GM12892 (cell line): ENCODE measurements around the gene REXO2.

Source experiments
- POLR2A ChIP-seq: IDR thresholded peaks from 2 replicates; pipeline ENCODE4 v1.6.1; 2011; ENCODE audit warnings: low read depth, low read length, control low read depth
- POLR2AphosphoS5 ChIP-seq: IDR thresholded peaks from 2 replicates; pipeline ENCODE4 v1.6.1; 2011; ENCODE audit warnings: low read depth, low read length, control low read depth
- TAF1 ChIP-seq: IDR thresholded peaks from 2 replicates; pipeline ENCODE4 v1.6.1; 2011; ENCODE audit warnings: low read depth, mild to moderate bottlenecking, control low read depth, low read length, borderline replicate concordance

DNA sequence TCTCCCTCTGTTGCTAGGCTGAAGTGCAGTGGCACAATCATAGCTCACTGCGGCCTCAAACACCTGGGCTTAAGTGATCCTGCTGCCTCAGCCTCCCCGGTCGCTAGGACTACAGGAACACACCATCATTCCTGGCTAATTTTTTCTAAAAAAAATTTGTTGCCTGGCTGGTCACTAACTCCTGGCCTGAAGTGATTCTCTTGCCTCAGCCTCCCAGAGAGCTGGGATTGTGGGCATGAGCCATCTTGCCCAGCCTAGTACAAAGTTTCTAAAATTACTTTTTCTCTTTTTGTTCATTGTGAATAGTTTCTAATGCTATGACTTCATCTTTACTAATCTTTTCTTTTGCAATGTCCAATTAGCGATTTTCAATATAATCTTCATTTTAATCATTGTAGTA lies 26.3 kb upstream of the REXO2 start:
- TF ChIP-seq TAF1 = no peak
- no peak for TF ChIP-seq POLR2AphosphoS5
- no peak for TF ChIP-seq POLR2A
